Endothelial cell of umbilical vein (primary cell): ENCODE measurements around the gene RPS6KA6. TPM values are rescaled to one million over a fixed set of nuclear protein-coding genes. Genes with fewer than 3 reads are reported as not detected.

Experiments used
- BruUV-seq: library from RNA; stranded (reverse); fragments of 400-500 nt; replicated peaks from 2 replicates; lab custom pipeline; 2021; lab: Mats Ljungman, UMichigan
- CTCF ChIA-PET: fragments of 300-600, 350-600 bp; sonication (Branson Sonifier 250); formaldehyde crosslinking; loops from one replicate; lab custom pipeline; 2021; ENCODE audit warnings: antibody characterized with exemption, inconsistent platforms; lab: Charles Lee
- POLR2A ChIA-PET: fragments of 300-600, 350-600 bp; sonication (Branson Sonifier 250); formaldehyde crosslinking; loops from one replicate; lab custom pipeline; 2021; ENCODE audit warnings: antibody characterized with exemption, inconsistent platforms; lab: Charles Lee
- DNase-seq: peaks from one replicate; pipeline ENCODE4 v3.0.0-alpha.2; 2011; ENCODE audit warnings: low read depth, low spot score
- FAIRE-seq: peaks from 2 replicates; lab custom pipeline; 2011; peaks lifted over from hg19 to GRCh38; lab: Jason Lieb, UNC
- H2AFZ ChIP-seq: 2 replicates; pipeline ENCODE4 v1.6.0; 2012; ENCODE audit warnings: low read depth, low read length, control low read depth, inconsistent platforms
- H3K27ac ChIP-seq: 2 replicates; pipeline ENCODE4 v1.5.1; 2011; ENCODE audit warnings: low read depth, mild to moderate bottlenecking, control low read depth, low read length, moderate library complexity; ENCODE audit not compliant: insufficient read depth
- H3K27me3 ChIP-seq, 2 experiments: 2 replicates each; pipeline versions ENCODE4 v1.6.0 to v1.6.1; 2011; ENCODE audit warnings: low read length in 2 of 2, mixed read lengths in 1 of 2; ENCODE audit not compliant: control insufficient read depth in 2 of 2, insufficient read depth in 2 of 2
- H3K36me3 ChIP-seq, 2 experiments: 2 replicates in 1 of 2; 3 replicates in 1 of 2; pipeline ENCODE4 v1.5.1; 2011; ENCODE audit warnings: low read length in 2 of 2, mild to moderate bottlenecking in 1 of 2, moderate library complexity in 1 of 2; ENCODE audit not compliant: control insufficient read depth in 2 of 2, insufficient read depth in 2 of 2; ENCODE audit errors: extremely low read depth in 1 of 2
- H3K4me1 ChIP-seq: 3 replicates; pipeline ENCODE4 v1.5.1; 2011; ENCODE audit warnings: mild to moderate bottlenecking, low read length; ENCODE audit not compliant: control insufficient read depth, insufficient read depth; ENCODE audit errors: extremely low read depth
- H3K4me2 ChIP-seq: 2 replicates; pipeline ENCODE4 v1.6.1; 2011; ENCODE audit warnings: low read length, control low read depth, mixed read lengths; ENCODE audit not compliant: insufficient read depth
- H3K4me3 ChIP-seq, 3 experiments: fragments of 200-600 bp in 1 of 3; sonication (generic), shearing (Covaris generic) in 1 of 3; replicated peaks in 1 of 3; 2 replicates each; pipeline ENCODE4 v1.5.1; 2011 to 2016; ENCODE audit warnings: control low read depth in 3 of 3, low read length in 3 of 3, mild to moderate bottlenecking in 2 of 3, inconsistent platforms in 1 of 3, low read depth in 1 of 3, moderate library complexity in 1 of 3; ENCODE audit not compliant: insufficient read depth in 1 of 3
- H3K79me2 ChIP-seq: 2 replicates; pipeline ENCODE4 v1.6.0; 2012; ENCODE audit warnings: low read length, inconsistent platforms; ENCODE audit not compliant: control insufficient read depth, insufficient read depth
- H3K9ac ChIP-seq: replicated peaks from 2 replicates; pipeline ENCODE3; 2011; ENCODE audit warnings: low read length, control low read depth; ENCODE audit not compliant: insufficient read depth; ENCODE audit errors: extremely low read depth
- H3K9me1 ChIP-seq: replicated peaks from 3 replicates; pipeline ENCODE4 v1.6.0; 2011; ENCODE audit warnings: mild to moderate bottlenecking, low read length; ENCODE audit not compliant: control insufficient read depth, insufficient read depth; ENCODE audit errors: extremely low read depth
- H3K9me3 ChIP-seq: replicated peaks from 2 replicates; pipeline ENCODE4 v1.5.1; 2012; ENCODE audit warnings: low read length, inconsistent platforms; ENCODE audit not compliant: control insufficient read depth, insufficient read depth
- H4K20me1 ChIP-seq: replicated peaks from 2 replicates; pipeline ENCODE3; 2011; ENCODE audit warnings: mild to moderate bottlenecking, low read length; ENCODE audit not compliant: control insufficient read depth, insufficient read depth; ENCODE audit errors: extremely low read depth
- CTCF ChIP-seq, 2 donors: IDR thresholded peaks; 1 replicate in 1 of 2; 2 replicates in 1 of 2; pipeline ENCODE4 v1.5.1; 2011; ENCODE audit warnings: low read length in 2 of 2, mild to moderate bottlenecking in 2 of 2, moderate library complexity in 2 of 2, control low read depth in 1 of 2, inconsistent platforms in 1 of 2, low read depth in 1 of 2; ENCODE audit not compliant: insufficient read depth in 1 of 2; ENCODE audit errors: extremely low read depth in 1 of 2
- EZH2 ChIP-seq: IDR thresholded peaks from 2 replicates; pipeline ENCODE4 v1.6.1; 2012; ENCODE audit warnings: borderline replicate concordance, low read depth, mild to moderate bottlenecking, moderate library complexity, low read length, inconsistent platforms; ENCODE audit not compliant: severe bottlenecking
- FOS ChIP-seq: IDR thresholded peaks from 2 replicates; pipeline ENCODE4 v1.6.1; 2011; ENCODE audit warnings: mild to moderate bottlenecking, low read length, moderate library complexity, borderline replicate concordance; ENCODE audit not compliant: insufficient read depth
- GATA2 ChIP-seq: IDR thresholded peaks from 2 replicates; pipeline ENCODE4 v1.7.0; 2011; ENCODE audit warnings: low read depth, mild to moderate bottlenecking, moderate library complexity, mixed read lengths, low read length; ENCODE audit not compliant: insufficient read length, insufficient read depth
- JUN ChIP-seq: IDR thresholded peaks from 2 replicates; pipeline ENCODE4 v1.6.1; 2011; ENCODE audit warnings: borderline replicate concordance, low read depth; ENCODE audit not compliant: insufficient read length, insufficient read depth
- MAX ChIP-seq: IDR thresholded peaks from 2 replicates; pipeline ENCODE4 v1.6.1; 2011; ENCODE audit not compliant: insufficient read depth, insufficient read length
- MYC ChIP-seq: IDR thresholded peaks from one replicate; pipeline ENCODE4 v1.6.1; 2011; ENCODE audit warnings: mild to moderate bottlenecking, low read depth, low read length
- POLR2A ChIP-seq: IDR thresholded peaks from 2 replicates; pipeline ENCODE4 v1.6.1; 2012; ENCODE audit warnings: low read depth, mild to moderate bottlenecking, control low read depth, low read length
- POLR2AphosphoS5 ChIP-seq: IDR thresholded peaks from 2 replicates; pipeline ENCODE4 v1.6.1; 2012; ENCODE audit warnings: low read depth, mild to moderate bottlenecking, control low read depth, low read length, moderate library complexity; ENCODE audit not compliant: insufficient read depth
- dilution Hi-C: fragments of 300-500 bp; cut with MboI; formaldehyde crosslinking; loops from one replicate; pipeline ENCODE4 v1.15.0; 2019; ENCODE audit warnings: low sequenced_read_pairs; ENCODE audit not compliant: extremely low pct_ligation_motif_present
- intact Hi-C: fragments of 100-400 bp; cut with micrococcal nuclease; formaldehyde crosslinking; loops from one replicate; pipeline ENCODE4 v1.10.0; 2022
- polyA plus RNA-seq, 4 experiments: library from polyadenylated mRNA; depleted of rRNA in 3 of 4; stranded (reverse) in 3 of 4; unstranded in 1 of 4; fragments of >200 nt; gene quantifications; 2 replicates each; pipeline versions ENCODE4 v1.2.1 to v1.2.3, GENCODE V29; 2011 to 2012; ENCODE audit warnings: missing spikeins in 1 of 4
- total RNA-seq: library from RNA; stranded (reverse); gene quantifications from 2 replicates; pipeline ENCODE4 v1.2.3, GENCODE V29; 2021

The RPS6KA6 gene
- total and polyA plus RNA-seq, 2 donors (not counting 3 experiments of a cell fraction or from before 2014, with no cell fraction given) = 0.23 to 0.69 TPM

- no peaks in the 10 kb centered on the region for H3K79me2 ChIP-seq
- TF ChIP-seq POLR2AphosphoS5 = no peak
- TF ChIP-seq MAX = no peak
- no peak for TF ChIP-seq POLR2A
- no peak for TF ChIP-seq MYC
- TF ChIP-seq EZH2 = no peak
- TF ChIP-seq FOS = no peak
- TF ChIP-seq GATA2 = no peak
- TF ChIP-seq CTCF (IDR thresholded peaks at IDR 0.05; ENCODE audit: extremely low read depth in 1 of 2, insufficient read depth in 1 of 2, low read depth in 1 of 2, low read length in 2 of 2) = no peak
- TF ChIP-seq JUN = no peak
- no peaks in the 10 kb centered on the region for H3K27me3 ChIP-seq
- no peak for FAIRE-seq
- no peaks in the 10 kb centered on the region for H3K4me1 ChIP-seq
- H3K9me1 ChIP-seq = no peaks in the 10 kb centered on the region
- POLR2A ChIA-PET = no interaction called here
- H3K4me3 ChIP-seq = no peak overlapping the region
- no peaks in the 10 kb centered on the region for H3K36me3 ChIP-seq
- intact Hi-C loops (no loop called here), dilution Hi-C loops (no loop called here)
- H2AFZ ChIP-seq = no peak overlapping the region
- H3K4me2 ChIP-seq = no peak overlapping the region
- CTCF ChIA-PET = no interaction called here
- H3K27ac ChIP-seq = no peak overlapping the region
- no peak overlapping the region for H3K9ac ChIP-seq
- H3K9me3 ChIP-seq = no peaks in the 10 kb centered on the region
- no peaks in the 10 kb centered on the region for H4K20me1 ChIP-seq
- BruUV-seq = no TSS peak
- no peak for DNase-seq
Observed at GRCh38 chrX:84144991-84145390, 43.0 kb downstream of the RPS6KA6 start.
